Esophagus muscularis mucosa (tissue), 4 donors: ENCODE results near the gene MLXIPL. TPM values are rescaled to one million over a fixed set of nuclear protein-coding genes. Genes with fewer than 3 reads are reported as not detected.

Experiments
- DNase-seq: peaks from one replicate; pipeline ENCODE4 v3.0.0-alpha.2; 2017; ENCODE audit errors: extremely low spot score
- H3K27ac ChIP-seq, 4 donors: fragments of 200-600 bp; sonication (generic); replicated peaks in 1 of 4; 1 replicate in 3 of 4; 2 replicates in 1 of 4; pipeline ENCODE4 v1.5.1; 2016 to 2019; ENCODE audit warnings: mild to moderate bottlenecking in 1 of 4
- H3K27me3 ChIP-seq, 4 donors: fragments of 200-600 bp; sonication (generic); one replicate each; pipeline versions ENCODE4 v1.5.1 to v1.6.0; 2016 to 2019
- H3K36me3 ChIP-seq, 4 donors: fragments of 200-600 bp; sonication (generic); one replicate each; pipeline ENCODE4 v1.5.1; 2016 to 2019
- H3K4me1 ChIP-seq, 4 donors: fragments of 200-600 bp; sonication (generic); one replicate each; pipeline ENCODE4 v1.5.1; 2016 to 2019
- H3K4me3 ChIP-seq, 4 donors: fragments of 200-600 bp; sonication (generic); 1 replicate in 2 of 4; 2 replicates in 2 of 4; pipeline ENCODE4 v1.5.1; 2016 to 2019; ENCODE audit warnings: mild to moderate bottlenecking in 4 of 4, moderate library complexity in 1 of 4
- H3K9me3 ChIP-seq, 4 donors: fragments of 200-600 bp; sonication (generic); 1 replicate in 3 of 4; 2 replicates in 1 of 4; pipeline ENCODE4 v1.5.1; 2016 to 2019
- EP300 ChIP-seq: sonication (generic); formaldehyde crosslinking; IDR thresholded peaks from one replicate; pipeline ENCODE4 v1.6.1; 2017; ENCODE audit warnings: antibody characterized with exemption
- POLR2A ChIP-seq: fragments of 450-650 bp; IDR thresholded peaks from one replicate; pipeline ENCODE4 v1.6.1; 2017; ENCODE audit warnings: antibody characterized with exemption, moderate library complexity, mild to moderate bottlenecking, low read depth
- POLR2AphosphoS5 ChIP-seq, 2 donors: sonication (generic); formaldehyde crosslinking; IDR thresholded peaks; one replicate each; pipeline ENCODE4 v1.6.1; 2017; ENCODE audit warnings: antibody characterized with exemption in 2 of 2
- WGBS: methylation state at CpG from one replicate; pipeline ENCODE4 v1.1.5; 2018; 5-methylcytosine and 5-hydroxymethylcytosine counted together
- intact Hi-C: fragments of 100-400 bp; cut with DNase I; formaldehyde crosslinking; loops from one replicate; pipeline ENCODE4 v1.15.1; 2023
- total RNA-seq, 4 donors: library from RNA; depleted of rRNA; stranded (reverse); fragments of >200 nt; gene quantifications; one replicate each; pipeline versions ENCODE4 v1.1.0 to v1.2.1, GENCODE V29; 2016
- TF ChIP-seq, protein P1 (sequence below), 3 experiments: fragments of 200-600 bp in 2 of 3; fragments of 450-650 bp in 1 of 3; sonication (generic) in 2 of 3; IDR thresholded peaks; one replicate each; pipeline ENCODE4 v1.5.1; 2017 to 2019; ENCODE audit warnings: antibody characterized with exemption in 3 of 3, mild to moderate bottlenecking in 2 of 3, moderate library complexity in 1 of 3

Gene MLXIPL
- total RNA-seq, 4 donors from 2014 or later: 6.5 to 19.5 (median 10.3) TPM

DNA sequence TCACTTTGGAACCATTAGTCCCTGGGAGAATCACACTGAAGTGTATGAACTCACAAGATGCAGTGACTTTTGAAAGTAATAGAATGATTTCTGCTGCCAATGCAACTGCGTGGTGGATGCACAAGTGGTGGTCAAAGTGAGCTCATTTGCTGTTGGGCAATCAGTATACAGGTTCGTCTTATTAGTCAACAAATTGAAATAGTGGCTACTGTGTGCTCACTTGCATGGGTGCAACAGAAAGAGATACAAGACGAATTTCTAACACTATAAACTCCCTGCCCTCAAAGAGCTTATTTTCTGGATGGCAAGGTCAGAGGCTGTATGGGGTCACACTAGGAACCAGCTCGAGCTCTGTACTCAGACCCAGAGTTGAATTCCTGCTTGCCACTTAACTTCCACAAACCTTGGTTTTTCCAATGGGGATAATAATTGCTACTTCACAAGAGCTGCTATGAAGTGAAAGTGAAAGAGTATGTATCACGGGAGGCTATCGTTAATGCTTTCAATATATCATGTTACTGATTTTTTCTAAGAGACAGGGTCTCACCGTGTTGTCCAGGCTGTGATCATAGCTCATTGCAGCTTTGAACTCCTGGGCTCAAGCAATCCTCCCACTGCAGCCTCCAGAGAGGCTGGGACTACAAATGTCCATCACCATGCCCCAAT is 58.5 kb downstream of the MLXIPL start:
- no peak for TF ChIP-seq POLR2AphosphoS5 (IDR thresholded peaks at IDR 0.05)
- no peak for TF ChIP-seq EP300
- TF ChIP-seq, protein P1, sequence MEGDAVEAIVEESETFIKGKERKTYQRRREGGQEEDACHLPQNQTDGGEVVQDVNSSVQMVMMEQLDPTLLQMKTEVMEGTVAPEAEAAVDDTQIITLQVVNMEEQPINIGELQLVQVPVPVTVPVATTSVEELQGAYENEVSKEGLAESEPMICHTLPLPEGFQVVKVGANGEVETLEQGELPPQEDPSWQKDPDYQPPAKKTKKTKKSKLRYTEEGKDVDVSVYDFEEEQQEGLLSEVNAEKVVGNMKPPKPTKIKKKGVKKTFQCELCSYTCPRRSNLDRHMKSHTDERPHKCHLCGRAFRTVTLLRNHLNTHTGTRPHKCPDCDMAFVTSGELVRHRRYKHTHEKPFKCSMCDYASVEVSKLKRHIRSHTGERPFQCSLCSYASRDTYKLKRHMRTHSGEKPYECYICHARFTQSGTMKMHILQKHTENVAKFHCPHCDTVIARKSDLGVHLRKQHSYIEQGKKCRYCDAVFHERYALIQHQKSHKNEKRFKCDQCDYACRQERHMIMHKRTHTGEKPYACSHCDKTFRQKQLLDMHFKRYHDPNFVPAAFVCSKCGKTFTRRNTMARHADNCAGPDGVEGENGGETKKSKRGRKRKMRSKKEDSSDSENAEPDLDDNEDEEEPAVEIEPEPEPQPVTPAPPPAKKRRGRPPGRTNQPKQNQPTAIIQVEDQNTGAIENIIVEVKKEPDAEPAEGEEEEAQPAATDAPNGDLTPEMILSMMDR (IDR thresholded peaks at IDR 0.05): no peak
- no peak for TF ChIP-seq POLR2A
- WGBS: 70% methylated on average over 7 of the region's 7 CpGs
- intact Hi-C loops: no loop called here
- no peak for DNase-seq
- peaks cover 11 to 26% (median 21%) of the 10 kb centered on the region in 4 donors for H3K36me3 ChIP-seq
- H3K4me1 ChIP-seq: no peaks in the 10 kb centered on the region
- H3K4me3 ChIP-seq: peak overlapping the region; percentile 7 to 33 (median 17)
- H3K9me3 ChIP-seq: no peaks in the 10 kb centered on the region
- H3K27me3 ChIP-seq: no peaks in the 10 kb centered on the region
- H3K27ac ChIP-seq: no peak overlapping the region

DNA sequence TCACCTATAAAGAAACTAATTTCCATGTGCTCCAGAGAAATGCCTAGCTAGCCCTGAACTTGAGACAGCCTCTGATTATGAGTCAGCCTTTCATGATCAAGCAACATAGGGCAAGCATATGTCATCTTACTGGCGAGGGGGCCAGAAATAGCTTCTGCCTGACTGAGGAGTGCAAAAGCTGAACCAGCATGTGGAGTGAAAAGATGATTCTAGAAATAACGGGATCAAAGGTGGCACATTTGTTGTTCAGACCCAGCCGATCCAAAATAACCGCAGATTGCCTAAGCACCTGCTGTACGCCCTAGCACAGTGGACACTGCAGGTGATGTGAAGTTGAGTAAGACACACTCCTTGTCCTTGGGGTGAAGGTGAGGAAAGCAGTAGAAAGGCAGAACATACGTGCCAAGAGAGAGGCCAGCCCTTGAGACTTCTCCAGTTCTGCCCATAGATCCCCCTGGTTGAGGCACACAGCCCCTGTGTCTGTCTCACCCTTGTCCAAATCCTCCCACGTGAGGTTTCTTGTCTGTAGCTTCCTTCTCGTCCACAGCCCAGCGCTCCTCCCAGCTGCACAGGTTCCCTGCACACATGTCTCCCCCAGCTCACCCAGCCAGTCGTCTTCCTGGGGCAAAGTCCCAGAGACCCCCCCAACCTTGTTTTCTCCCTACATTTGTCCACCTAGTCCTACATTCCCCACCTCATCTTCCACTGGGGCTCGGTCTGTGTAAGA is 64.0 kb downstream of the MLXIPL start:
- intact Hi-C loops: no loop called here
- no peaks in the 10 kb centered on the region for H3K27me3 ChIP-seq
- 66% methylated on average over 11 of the region's 11 CpGs for WGBS
- H3K27ac ChIP-seq: no peak overlapping the region
- no peaks in the 10 kb centered on the region for H3K36me3 ChIP-seq
- TF ChIP-seq, protein P1 (IDR thresholded peaks at IDR 0.05): no peak
- no peaks in the 10 kb centered on the region for H3K9me3 ChIP-seq
- DNase-seq: no peak
- H3K4me3 ChIP-seq: no peak overlapping the region
- H3K4me1 ChIP-seq: peaks cover 15 to 22% (median 19%) of the 10 kb centered on the region in 4 donors

DNA sequence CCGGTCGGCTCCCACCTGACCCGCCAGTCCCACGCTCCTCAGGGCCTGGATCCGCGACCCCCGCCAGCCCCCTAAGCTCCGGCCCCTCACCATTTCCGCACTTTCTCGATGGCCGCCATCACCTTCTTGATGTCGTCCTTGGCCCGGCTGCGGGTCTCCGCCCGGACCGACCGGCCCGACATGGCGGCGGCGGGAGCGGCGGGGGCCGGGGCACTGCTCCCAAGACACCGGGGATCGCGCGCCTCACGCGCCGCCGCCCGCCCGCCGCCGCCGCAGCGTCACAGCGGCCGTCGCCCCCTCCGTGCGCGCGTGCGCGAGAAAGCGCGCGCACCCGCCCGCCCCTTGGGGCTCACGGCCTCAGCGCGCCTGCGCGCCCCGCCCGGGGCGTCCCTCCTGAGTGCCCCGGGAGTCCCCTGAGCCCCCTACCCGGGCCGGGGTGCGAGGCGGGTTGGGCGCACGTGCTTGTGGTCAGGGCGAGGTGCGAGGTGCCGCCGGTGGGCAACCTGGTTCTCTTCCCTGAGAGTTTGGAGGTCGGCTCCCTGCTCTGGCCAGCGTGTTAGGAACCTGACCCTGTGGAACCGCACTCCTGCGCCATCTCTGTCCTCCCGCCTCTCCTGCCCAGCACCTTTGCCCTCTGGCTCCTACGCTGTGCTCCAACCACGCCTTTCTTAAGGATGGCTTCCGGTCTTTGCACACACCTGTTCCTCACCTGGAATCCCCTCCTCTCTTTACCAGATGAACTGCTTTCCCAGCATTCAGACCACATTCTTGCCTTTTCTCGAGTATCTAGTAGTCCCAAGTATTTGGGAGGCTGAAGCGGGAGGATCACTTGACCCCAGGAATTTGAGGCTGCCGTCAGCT is 66.7 kb downstream of the MLXIPL start, which contains the start of gene BCL7B:
BCL7B (minus strand) TSS at position 294 of the 861 bp plus-strand sequence; CDS start at position 182, 112 bp downstream.
- Histone ChIP-seq H3K27me3 (no peaks in the 10 kb centered on the region), H3K9me3 (no peaks in the 10 kb centered on the region), H3K4me3 (peak within 1 kb of the TSS; percentile 85 to 98 (median 88)), H3K4me1 (peaks cover 21 to 38% (median 37%) of the 10 kb centered on the region in 4 donors), H3K36me3 (peaks cover 0 to 24% (median 19%) of the 10 kb centered on the region in 4 donors), H3K27ac (peak within 1 kb of the TSS; percentile 99 to 100 (median 100))
- 31% methylated on average over 11 of the region's 83 CpGs for WGBS
- peak; percentile 92 for DNase-seq
- intact Hi-C loops: loop anchor here (2.0 to 5.0 kb wide), 2 partner anchors 19 to 35 kb away; partner anchors contain the start of gene BAZ1B
- TF ChIP-seq, protein P1 (IDR thresholded peaks at IDR 0.05): no peak
- TF ChIP-seq EP300 (no peak), POLR2A (peak; percentile 46), POLR2AphosphoS5 (IDR thresholded peaks at IDR 0.05) (peak; percentile 49 to 83)

- intact Hi-C loops: loop anchor here (5.0 kb wide), 1 partner anchor 35 kb away; the partner anchor contains the start of gene BAZ1B
- Histone ChIP-seq H3K27ac (peak overlapping the region; percentile 99 to 100 (median 100)), H3K36me3 (peaks cover 0 to 30% (median 25%) of the 10 kb centered on the region in 4 donors), H3K4me1 (peaks cover 21 to 41% (median 38%) of the 10 kb centered on the region in 4 donors), H3K27me3 (no peaks in the 10 kb centered on the region), H3K9me3 (no peaks in the 10 kb centered on the region), H3K4me3 (peak overlapping the region; percentile 85 to 98 (median 88))
- 0% methylated on average over 1 of the region's 36 CpGs for WGBS
- peak; percentile 98 for DNase-seq
- TF ChIP-seq POLR2AphosphoS5 (IDR thresholded peaks at IDR 0.05) (peak; percentile 79 to 81), POLR2A (no peak), EP300 (no peak)
- TF ChIP-seq, protein P1 (IDR thresholded peaks at IDR 0.05): peak in 1 of 3 experiments; percentile 6
These were observed 67.3 kb downstream of the MLXIPL start for GRCh38 chr7:73557108-73557396.
